HG03196 (cell line): Measurements from ENCODE around the gene MAPK8.

Experiments
- ATAC-seq: cut with Tn5 transposase; IDR thresholded peaks from one replicate; pipeline ENCODE4 v1.9.1; 2021; ENCODE audit not compliant: unreplicated experiment

MAPK8 gene

DNA sequence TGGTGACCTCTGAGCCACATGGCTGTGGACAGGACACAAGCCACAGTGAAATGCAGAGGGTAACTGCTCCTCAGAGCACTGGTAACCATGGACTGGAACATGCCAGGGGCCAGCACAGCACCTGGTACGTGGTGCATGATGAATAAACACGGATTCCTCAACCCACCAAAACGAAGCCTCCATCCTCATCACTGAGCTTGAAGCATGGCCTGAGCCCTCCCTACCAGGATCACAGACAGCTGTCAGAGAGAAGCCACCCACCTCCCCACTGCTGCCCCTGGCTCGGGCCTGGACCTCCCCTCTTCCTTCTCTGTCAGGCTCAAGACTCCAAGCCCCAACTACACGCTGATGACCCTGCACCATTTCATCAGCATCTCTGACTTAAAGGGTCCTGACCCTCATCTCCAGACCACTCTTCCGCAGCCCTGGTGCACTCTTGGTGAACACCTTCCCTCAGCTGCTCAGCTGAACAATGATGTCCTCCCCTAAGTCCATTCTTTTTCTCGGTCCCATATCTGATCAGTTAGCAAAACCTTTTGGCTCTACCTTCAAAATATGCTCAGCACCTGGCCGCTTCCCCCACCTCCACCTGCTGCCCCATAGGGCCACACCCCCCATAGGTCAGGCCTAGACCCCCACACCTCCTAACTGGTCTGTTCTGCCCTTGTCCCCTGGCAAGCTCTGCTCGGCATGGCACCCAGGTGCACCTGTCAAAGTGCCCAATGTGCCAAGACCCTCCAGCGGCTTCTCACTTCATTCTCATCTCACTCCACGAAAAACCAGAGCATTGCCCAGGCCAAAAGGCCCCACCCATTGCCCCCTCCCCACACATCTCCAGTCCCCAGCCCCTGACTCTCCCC, 141.1 kb downstream of the MAPK8 start:
- ATAC-seq = no peak

DNA sequence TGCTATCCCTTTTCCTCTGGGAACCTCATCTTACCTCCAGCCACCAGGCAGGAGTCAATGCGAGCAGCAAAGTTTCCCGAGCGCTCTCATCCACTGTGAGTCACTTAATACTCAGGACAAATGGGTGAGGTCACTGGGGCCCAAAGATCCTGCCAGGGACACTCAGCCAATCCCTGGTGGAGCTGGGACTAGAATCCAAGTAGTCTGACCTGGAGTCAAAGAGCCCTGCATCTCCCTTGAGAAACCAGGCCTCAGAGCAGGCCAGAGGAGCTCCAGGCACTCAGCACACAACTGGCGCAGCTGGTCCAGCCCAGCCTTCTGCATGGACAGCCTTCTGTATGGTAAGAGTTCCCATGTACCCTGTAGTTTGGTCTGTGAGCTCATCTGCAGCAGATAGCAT, 142.3 kb downstream of the MAPK8 start:
- no peak for ATAC-seq

DNA sequence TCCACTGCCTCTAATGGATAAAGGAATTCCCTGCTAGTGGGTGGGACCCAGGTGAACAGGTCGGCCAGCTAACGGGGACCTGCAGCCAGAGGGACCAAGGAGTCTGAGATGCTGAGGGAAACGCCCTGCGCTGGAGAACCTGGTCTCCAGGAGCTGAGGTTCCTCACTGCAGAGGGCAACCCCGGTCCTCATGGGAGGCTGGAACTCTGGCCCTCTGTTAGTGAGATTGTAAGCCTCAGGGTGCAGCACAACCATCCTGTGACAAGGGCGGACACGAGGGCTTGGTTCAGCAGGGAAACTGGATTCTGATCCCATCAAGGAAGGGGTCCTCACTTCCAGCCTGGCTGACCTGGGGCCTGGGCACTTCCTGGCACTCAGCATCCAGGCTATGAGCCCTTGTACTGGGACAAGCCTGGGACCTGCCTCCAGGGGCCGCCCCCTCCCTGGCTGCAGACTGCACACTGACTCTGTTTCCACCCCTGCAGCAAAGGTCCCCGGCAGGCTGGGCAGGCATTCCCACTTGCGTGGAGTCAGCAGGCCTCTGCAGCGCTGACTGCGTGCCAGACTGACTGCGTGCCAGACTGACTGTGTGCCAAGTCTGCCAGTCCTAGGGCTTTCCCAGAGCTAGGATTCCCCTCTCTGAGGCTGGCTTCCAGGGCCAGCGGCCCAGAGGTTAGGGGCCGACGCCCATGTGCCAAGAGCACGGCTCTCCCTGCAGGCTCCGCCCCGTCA, 143.2 kb downstream of the MAPK8 start:
- no peak for ATAC-seq

- ATAC-seq = no peak
These were observed 143.8 kb downstream of the MAPK8 start for GRCh38 chr10:48450233-48450740.

GRCh38 chr10:48450741-48451466, 144.4 kb downstream of the MAPK8 start:
- ATAC-seq = no peak

GRCh38 chr10:48451969-48452878, 145.7 kb downstream of the MAPK8 start:
- no peak for ATAC-seq

GRCh38 chr10:48452879-48453412, 146.5 kb downstream of the MAPK8 start:
- ATAC-seq = no peak

DNA sequence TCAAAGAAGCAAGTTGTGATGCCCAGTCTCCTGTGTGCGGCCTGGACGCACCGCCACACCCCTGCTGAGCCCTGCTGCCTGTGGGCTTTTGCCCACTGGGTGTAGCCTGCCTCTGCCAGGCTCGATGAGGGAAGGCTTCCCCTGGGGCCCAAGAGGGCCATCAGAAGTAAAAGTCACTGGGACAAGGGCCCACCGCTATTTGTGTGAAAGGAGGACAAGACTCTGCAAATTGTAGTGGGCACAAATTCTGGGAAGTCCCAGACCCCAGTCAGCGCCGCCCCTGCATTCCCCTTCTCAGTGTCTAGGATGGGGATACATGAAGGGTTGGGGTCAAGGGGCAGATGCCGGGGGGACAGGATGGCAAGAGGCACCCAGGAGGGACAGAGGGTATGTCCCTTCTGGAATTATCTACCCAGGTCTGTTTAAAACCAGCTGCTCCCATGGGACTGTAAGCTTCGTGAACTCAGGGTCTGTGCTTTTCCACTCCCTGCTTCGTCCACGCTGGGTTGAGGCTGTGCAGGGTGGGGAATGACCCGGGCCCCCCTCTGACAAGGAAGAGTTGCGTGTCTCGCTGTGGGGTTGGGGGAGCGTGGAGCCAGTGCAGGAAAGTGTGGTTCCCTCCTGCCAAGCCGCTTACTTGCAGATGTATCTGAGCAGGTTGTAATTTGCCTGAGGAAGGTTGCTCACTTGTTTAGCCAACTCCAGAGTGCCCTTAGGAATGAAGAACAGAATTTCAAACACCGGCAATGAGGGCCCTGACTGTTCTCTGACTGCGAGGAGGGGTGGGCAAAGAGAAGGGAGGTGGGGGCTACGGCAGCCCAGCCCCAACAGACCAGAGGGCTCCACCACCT, 147.2 kb downstream of the MAPK8 start:
- ATAC-seq = no peak

- ATAC-seq = no peak
These were observed 148.0 kb downstream of the MAPK8 start for GRCh38 chr10:48454302-48455054.

DNA sequence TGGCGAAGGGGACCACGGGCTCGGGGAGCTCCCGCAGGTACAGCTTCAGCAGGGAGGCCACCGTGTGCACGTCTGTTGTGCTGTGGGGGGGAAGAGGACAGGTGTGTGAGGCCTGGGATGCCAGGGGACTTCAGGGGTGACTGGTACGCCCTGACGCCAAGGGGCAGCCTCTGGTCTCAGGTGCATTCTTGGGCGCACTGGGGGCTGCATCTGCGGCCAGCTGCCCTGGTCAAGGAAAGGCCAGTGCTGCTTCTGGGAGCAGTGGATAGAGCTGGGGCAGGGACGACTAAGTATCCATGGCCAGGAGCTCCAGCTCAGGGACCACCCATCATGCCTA, 148.5 kb downstream of the MAPK8 start:
- ATAC-seq = no peak

DNA sequence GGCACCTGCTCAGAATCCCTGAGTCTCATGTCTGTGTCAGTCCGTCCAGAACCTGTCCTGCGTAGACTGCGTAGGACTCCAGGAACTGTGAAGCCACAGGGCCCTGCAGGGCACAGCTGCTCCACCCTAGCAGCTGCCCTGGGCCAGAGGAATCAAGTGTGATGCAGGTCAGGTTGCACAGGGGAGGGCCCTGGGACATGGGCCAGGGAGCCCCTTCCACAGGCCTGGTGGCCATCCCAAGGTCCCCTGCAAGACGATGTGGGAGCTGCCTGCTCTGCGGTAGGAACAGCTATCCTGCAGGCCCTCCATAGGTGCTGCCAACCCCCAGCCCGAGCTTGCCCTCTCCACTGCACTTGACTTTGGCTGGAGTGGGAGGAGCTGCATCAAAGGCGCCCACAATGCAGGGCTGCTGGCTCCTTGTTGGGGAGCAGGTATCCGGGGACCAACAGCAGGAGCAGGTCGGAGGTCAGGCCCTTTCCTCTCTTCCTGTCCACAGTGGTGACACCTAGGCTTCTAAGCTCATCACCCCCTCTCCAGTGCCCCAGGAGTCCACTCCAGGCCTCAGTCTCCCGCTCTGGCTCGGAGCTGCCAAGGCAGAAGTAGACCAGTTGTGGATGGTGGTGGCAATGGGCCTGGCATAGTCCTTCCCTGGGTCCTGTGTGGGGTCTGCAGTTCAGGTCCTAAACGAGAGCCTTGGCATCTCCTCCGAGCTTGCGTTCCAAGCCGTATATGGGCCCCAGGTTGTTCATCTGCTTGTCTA, 149.1 kb downstream of the MAPK8 start:
- no peak for ATAC-seq

DNA sequence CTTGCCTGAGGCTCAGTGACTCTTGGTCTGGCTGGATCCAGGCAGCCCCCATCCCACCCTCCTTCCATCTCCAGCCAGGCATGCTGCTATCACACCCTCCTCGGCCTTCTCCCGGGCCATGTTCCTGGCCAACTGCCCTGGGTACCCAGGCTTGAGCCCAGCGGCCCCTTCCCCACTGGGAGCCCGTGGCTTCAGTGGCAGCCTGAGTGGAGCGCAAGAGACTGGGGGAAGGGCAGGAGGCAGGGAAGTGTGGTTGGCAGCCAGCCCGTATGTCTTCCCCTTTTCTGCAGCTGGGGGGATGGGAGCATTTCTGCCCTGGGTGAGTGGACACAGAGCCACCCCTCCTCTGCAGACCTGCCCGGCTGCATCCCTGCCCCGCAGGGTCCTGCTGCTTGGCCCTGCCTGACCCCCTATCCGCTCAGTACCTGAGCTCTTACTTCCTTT, 149.9 kb downstream of the MAPK8 start:
- no peak for ATAC-seq

GRCh38 chr10:48456808-48457761, 150.6 kb downstream of the MAPK8 start:
- ATAC-seq = no peak

DNA sequence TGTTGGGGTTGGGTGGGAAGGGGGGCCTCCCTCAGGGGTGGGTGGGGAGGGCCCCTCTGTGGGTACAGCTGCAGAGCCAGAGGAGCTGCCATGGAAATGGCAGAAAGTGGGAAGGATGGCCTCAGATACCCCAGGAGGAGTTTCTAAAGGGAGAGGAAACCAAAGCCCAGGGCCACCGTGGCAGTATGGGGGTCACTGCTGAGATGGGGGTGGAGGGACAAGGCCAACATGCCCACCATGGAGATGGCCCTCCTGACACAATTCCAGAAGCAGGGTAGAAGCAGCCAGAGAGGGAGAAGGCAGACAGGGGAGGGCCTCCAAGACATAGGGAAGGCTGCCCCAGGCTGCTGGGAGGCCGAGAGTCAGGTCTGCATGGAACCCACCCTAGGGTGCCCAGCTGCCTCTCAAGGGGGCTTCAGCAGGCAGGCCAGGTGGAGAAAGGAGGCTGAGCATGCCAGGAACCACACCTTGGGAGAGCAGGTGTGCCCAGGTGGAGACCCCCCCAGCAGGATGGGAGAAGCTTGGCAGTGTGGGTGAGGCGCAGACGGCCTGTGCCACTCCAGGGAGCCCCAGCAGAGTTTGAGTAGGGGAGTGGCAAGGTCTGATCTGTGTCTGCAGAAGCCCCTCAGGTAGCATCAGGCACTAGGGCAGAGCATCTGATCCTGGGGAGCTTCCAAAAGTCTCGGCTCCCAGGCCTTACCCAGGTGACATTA, 151.6 kb downstream of the MAPK8 start:
- ATAC-seq = no peak

GRCh38 chr10:48458662-48459048, 152.2 kb downstream of the MAPK8 start:
- no peak for ATAC-seq
